ENCODE measurements around the gene TWNK.

TWNK gene

GRCh38 chr10:100989088-100989487 is 1.7 kb downstream of the TWNK start:
- no peak for TF ChIP-seq POLR2A (IDR thresholded peaks at IDR 0.05; ENCODE audit: low read depth, low read length)
- TF ChIP-seq POU2F2 (IDR thresholded peaks at IDR 0.05; ENCODE audit: low read depth, low read length) = no peak
- no peak for TF ChIP-seq TAF1 (IDR thresholded peaks at IDR 0.05; ENCODE audit: low read depth, low read length)
- TF ChIP-seq PAX5 (IDR thresholded peaks at IDR 0.05; ENCODE audit: insufficient read depth, low read length, severe bottlenecking) = no peak
- TF ChIP-seq SPI1 (IDR thresholded peaks at IDR 0.05; ENCODE audit: low read depth, low read length) = no peak
- TF ChIP-seq POLR2AphosphoS5 (IDR thresholded peaks at IDR 0.05; ENCODE audit: low read depth, low read length) = no peak
- no peak for DNase-seq (ENCODE audit: insufficient read length, low spot score)
- FAIRE-seq = no peak

GRCh38 chr10:100993986-100994708 is 6.8 kb downstream of the TWNK start:
- no peak for DNase-seq (ENCODE audit: insufficient read length, low spot score)
- TF ChIP-seq POU2F2 (IDR thresholded peaks at IDR 0.05; ENCODE audit: low read depth, low read length) = no peak
- no peak for TF ChIP-seq TAF1 (IDR thresholded peaks at IDR 0.05; ENCODE audit: low read depth, low read length)
- no peak for TF ChIP-seq PAX5 (IDR thresholded peaks at IDR 0.05; ENCODE audit: insufficient read depth, low read length, severe bottlenecking)
- TF ChIP-seq SPI1 (IDR thresholded peaks at IDR 0.05; ENCODE audit: low read depth, low read length) = no peak
- TF ChIP-seq POLR2A (IDR thresholded peaks at IDR 0.05; ENCODE audit: low read depth, low read length) = no peak
- TF ChIP-seq POLR2AphosphoS5 (IDR thresholded peaks at IDR 0.05; ENCODE audit: low read depth, low read length) = no peak
- no peak for FAIRE-seq

GRCh38 chr10:100995181-100995580 is 7.8 kb downstream of the TWNK start:
- TF ChIP-seq TAF1 (IDR thresholded peaks at IDR 0.05; ENCODE audit: low read depth, low read length) = no peak
- no peak for TF ChIP-seq PAX5 (IDR thresholded peaks at IDR 0.05; ENCODE audit: insufficient read depth, low read length, severe bottlenecking)
- TF ChIP-seq SPI1 (IDR thresholded peaks at IDR 0.05; ENCODE audit: low read depth, low read length) = no peak
- no peak for TF ChIP-seq POLR2AphosphoS5 (IDR thresholded peaks at IDR 0.05; ENCODE audit: low read depth, low read length)
- TF ChIP-seq POU2F2 (IDR thresholded peaks at IDR 0.05; ENCODE audit: low read depth, low read length) = no peak
- no peak for TF ChIP-seq POLR2A (IDR thresholded peaks at IDR 0.05; ENCODE audit: low read depth, low read length)
- FAIRE-seq = no peak
- no peak for DNase-seq (ENCODE audit: insufficient read length, low spot score)

- FAIRE-seq (peak; percentile 54), DNase-seq (ENCODE audit: insufficient read length, low spot score) (no peak)
- TF ChIP-seq POLR2AphosphoS5 (IDR thresholded peaks at IDR 0.05; ENCODE audit: low read depth, low read length) (no peak), TAF1 (IDR thresholded peaks at IDR 0.05; ENCODE audit: low read depth, low read length) (peak; percentile 11; the same call in 1 of the 2 replicates), POLR2A (IDR thresholded peaks at IDR 0.05; ENCODE audit: low read depth, low read length) (no peak; the same call in 1 of the 2 replicates), SPI1 (IDR thresholded peaks at IDR 0.05; ENCODE audit: low read depth, low read length) (no peak)
Measured at GRCh38 chr10:100996678-100997359, 9.5 kb downstream of the TWNK start.

DNA sequence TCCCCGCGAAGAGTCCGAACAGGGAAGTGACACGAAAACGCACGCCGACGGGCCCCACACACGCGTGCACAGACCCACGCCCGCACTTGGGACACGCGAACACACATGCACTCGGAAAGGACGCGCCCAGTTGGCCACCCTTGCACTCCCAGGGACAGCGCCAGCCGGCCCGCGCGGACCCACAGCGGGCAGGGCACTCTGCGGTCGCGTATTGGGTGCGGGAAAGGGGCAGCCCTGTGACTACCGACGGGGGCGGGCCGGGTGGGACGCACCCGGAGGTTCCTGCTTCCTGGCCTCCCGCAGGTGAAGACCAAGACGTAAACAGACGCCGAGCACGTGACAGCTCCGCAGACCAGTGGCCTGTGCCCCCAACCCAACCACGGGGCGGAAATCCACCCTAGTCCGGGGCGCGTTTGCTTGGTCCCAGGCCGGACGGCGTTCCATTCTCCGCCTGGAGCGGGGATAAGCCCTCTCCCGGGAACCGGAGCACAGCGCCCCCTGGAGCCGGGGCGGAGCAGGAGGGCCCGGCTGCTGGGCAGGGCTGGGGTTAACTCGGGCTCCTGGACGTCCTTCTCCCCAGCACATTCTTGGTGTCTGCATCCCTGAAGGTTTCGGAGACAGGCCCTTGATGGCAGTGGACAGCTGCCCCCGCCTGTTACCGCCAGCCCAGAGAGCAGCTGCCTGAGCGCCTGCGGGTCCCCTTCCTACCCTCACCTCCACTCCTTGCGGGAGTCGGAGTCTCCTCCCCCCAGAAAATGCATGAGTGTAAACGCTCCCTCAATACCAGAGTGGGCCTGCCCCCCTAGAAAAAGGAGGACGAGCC is 10.2 kb downstream of the TWNK start:
- 0 out of 2 replicates have a peak, but pooled peaks have one; percentile 36 for TF ChIP-seq POU2F2 (IDR thresholded peaks at IDR 0.05; ENCODE audit: low read depth, low read length)
- no peak for TF ChIP-seq PAX5 (IDR thresholded peaks at IDR 0.05; ENCODE audit: insufficient read depth, low read length, severe bottlenecking)
- FAIRE-seq = peak; percentile 85
- DNase-seq (ENCODE audit: insufficient read length, low spot score) = peak; percentile 77

GRCh38 chr10:100998183-100998990 is 11.0 kb downstream of the TWNK start:
- DNase-seq (ENCODE audit: insufficient read length, low spot score) = no peak
- TF ChIP-seq POLR2A (IDR thresholded peaks at IDR 0.05; ENCODE audit: low read depth, low read length) (no peak), SPI1 (IDR thresholded peaks at IDR 0.05; ENCODE audit: low read depth, low read length) (no peak), POU2F2 (IDR thresholded peaks at IDR 0.05; ENCODE audit: low read depth, low read length) (no peak), TAF1 (IDR thresholded peaks at IDR 0.05; ENCODE audit: low read depth, low read length) (no peak), POLR2AphosphoS5 (IDR thresholded peaks at IDR 0.05; ENCODE audit: low read depth, low read length) (no peak), PAX5 (IDR thresholded peaks at IDR 0.05; ENCODE audit: insufficient read depth, low read length, severe bottlenecking) (no peak)
- no peak for FAIRE-seq

DNA sequence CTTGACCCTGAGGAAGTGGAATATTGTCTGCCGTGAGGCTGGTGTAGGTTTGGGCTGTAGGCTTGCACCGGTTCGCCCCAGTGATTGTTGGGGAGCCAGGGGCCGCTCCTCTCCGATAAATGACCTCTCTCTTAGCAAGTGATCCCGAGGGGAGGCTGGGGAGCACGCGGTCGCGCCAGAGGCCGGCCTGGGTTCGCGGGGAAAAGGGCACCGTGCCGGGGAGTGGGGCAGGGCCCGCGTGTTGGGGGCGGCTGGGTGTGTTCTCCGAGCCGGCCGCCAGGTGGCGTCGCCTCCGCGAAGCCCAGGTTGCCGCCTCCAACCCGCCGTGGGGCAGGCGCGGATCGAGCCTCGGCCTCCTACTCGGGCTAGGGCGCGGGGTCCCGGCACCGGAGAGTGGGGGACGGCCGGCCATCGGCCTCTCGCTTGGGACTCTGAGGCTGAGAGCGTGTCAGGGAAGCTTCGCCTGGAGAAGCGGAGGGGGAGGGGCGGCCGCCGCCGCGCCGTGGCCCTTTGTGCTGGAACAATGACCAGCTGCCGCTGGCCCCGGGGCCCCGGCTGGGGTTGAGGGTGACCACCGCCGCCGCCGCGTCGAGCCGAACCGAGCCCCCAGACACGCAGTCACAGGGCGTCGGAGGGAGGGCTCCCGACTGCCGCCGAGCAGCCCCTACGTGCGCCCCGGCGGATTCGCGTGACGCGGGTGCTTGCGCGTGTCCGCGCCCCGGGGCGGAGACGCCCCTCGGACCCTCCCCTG is 11.8 kb downstream of the TWNK start:
- DNase-seq (ENCODE audit: insufficient read length, low spot score) = peak; percentile 94
- FAIRE-seq = peak; percentile 95
- no peak for TF ChIP-seq POU2F2 (IDR thresholded peaks at IDR 0.05; ENCODE audit: low read depth, low read length)
- TF ChIP-seq POLR2AphosphoS5 (IDR thresholded peaks at IDR 0.05; ENCODE audit: low read depth, low read length) = no peak
- no peak for TF ChIP-seq PAX5 (IDR thresholded peaks at IDR 0.05; ENCODE audit: insufficient read depth, low read length, severe bottlenecking)
- TF ChIP-seq POLR2A (IDR thresholded peaks at IDR 0.05; ENCODE audit: low read depth, low read length) = no peak
- no peak for TF ChIP-seq TAF1 (IDR thresholded peaks at IDR 0.05; ENCODE audit: low read depth, low read length)
- TF ChIP-seq SPI1 (IDR thresholded peaks at IDR 0.05; ENCODE audit: low read depth, low read length) = no peak

DNA sequence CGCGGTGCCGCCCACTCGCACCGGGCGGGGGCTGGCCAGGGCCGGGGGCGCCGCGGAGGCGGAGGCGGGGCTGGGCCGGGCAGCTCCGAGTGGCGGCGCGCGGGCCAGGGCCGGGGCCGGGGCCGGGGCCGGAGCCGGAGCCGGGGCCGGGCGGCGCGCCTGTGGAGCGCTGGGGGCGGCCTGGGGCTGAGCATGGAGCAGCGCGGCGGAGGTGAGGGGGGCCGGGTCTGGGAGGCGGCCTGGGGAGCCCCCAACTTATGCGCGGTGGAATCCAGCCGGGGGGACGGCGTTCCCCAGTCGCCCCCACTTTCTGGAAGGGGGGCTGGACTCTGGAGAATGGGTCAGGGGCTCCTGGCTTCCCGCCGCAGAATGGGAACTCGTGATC is 12.4 kb downstream of the TWNK start, which contains the start of gene LZTS2:
Gene LZTS2 (plus strand): TSS at position 67 of the 385 bp plus-strand sequence. CDS start 2,731 bp downstream, outside the sequence.
- TF ChIP-seq POU2F2 (IDR thresholded peaks at IDR 0.05; ENCODE audit: low read depth, low read length) = no peak
- no peak for TF ChIP-seq SPI1 (IDR thresholded peaks at IDR 0.05; ENCODE audit: low read depth, low read length)
- TF ChIP-seq POLR2A (IDR thresholded peaks at IDR 0.05; ENCODE audit: low read depth, low read length) = no peak
- TF ChIP-seq PAX5 (IDR thresholded peaks at IDR 0.05; ENCODE audit: insufficient read depth, low read length, severe bottlenecking) = no peak
- no peak for TF ChIP-seq POLR2AphosphoS5 (IDR thresholded peaks at IDR 0.05; ENCODE audit: low read depth, low read length)
- TF ChIP-seq TAF1 (IDR thresholded peaks at IDR 0.05; ENCODE audit: low read depth, low read length) = no peak
- no peak for DNase-seq (ENCODE audit: insufficient read length, low spot score)
- no peak for FAIRE-seq

Measured in GM12891 (cell line).